GM04503 (cell line): ENCODE data around the gene SELENOT.
"Not testable (repeated sequence)": the region's sequence is repeated elsewhere in the genome, so short reads cannot be mapped to it uniquely, and the experiment has no call there.

ENCODE experiments used
- DNase-seq: peaks from one replicate; pipeline ENCODE4 v3.0.0-alpha.2; 2012; ENCODE audit warnings: low read depth

Gene SELENOT

DNA sequence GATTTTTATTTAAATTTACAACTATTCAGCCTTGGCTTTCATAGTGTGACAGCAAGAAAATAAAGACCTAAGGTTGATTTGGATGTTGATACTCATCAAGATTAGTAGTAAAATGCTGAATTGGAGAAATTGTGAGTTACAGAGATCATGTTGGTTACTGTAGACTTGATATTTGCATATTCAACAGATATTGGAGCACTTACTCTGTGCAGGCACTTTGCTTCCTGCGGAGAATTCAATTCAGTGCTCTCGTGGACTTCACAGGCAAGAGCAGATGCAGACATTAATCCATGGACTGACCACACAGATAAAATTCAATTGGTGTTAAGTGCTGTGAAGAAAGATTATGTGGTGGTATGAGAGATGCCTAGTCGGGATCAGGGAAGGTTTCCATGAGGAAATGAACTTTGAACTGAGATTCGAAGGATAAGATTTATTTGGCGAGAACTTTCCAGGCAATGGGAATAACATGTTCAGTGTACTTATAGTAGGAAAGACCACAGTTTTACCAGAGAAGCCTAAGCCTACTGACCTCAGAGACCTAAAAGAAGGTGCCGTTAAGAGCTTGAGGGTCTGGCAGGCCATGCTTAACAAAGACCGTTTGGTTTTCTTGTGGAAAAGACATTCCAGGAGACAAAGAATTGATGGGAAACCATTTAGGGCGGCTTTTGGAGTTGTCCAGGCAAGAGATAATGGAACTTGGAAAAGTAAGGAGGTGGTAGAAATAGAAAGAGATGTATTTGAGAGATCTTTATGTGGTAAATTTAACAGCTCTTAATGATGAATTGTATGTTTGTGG lies 4.3 kb downstream of the SELENOT start:
- no peak for DNase-seq

- no peak for DNase-seq
These were observed 6.9 kb downstream of the SELENOT start for GRCh38 chr3:150609988-150610387.

GRCh38 chr3:150610785-150611184 lies 7.7 kb downstream of the SELENOT start:
- DNase-seq = no peak

DNA sequence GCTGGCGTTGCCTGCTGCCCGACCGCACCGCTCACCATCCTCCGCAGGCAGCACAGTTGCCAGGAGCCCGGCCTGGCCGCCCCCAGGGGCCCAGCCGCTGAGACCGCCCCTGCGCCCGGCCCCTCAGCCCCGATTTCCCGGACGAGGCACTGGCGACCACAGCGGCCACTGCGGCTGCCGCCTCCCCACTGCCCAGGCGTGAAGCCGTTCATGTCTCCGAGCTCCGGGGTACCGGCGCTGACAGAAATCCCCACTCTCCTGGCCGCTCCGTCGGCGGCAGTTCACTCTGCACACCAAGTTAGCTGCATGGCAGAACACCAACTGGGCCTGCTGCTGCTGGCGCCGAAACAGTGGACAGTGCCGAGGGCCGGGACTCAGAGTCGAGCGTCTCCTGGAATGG lies 8.5 kb downstream of the SELENOT start:
- DNase-seq = no peak

- no peak for DNase-seq
These were observed 9.4 kb downstream of the SELENOT start for GRCh38 chr3:150612494-150612893.

GRCh38 chr3:150613034-150613433 lies 9.9 kb downstream of the SELENOT start:
- no peak for DNase-seq

DNA sequence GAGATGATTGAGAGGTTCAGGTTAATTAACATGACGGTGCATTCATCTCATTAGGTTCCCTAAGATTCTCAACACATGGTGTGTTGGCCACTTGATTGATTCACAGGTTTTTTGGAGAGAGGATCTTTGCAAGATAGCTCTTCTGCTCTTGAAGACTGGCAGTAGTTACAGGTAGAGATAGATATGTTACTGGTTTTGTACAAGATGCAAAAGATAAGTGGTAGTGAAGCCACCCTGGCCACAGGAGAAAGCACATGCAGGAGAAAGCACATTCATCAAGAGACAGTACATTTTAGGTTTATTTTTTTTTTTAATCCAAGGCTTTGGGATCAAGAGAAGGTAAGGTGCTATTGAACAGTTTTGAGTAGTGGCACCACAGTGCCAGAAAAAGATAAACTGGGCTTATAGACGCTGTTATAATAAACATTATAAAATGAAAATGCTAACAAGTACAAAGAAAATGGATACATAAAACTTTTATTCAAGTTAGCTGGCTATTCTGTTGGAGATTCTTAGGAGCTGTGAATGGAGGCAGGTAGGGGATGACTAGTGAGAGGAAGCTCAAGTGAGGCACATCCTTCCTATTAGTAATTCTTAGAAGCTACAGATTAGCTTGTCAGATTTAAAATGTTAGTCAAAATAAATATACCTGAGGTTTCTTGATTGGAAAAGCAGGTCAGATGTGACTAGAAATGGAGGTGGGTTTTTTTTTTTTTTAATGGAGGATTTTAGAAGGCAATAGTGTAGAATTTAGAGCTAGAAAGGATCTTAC lies 10.8 kb downstream of the SELENOT start:
- DNase-seq = no peak

- no peak for DNase-seq
These were observed 17.0 kb downstream of the SELENOT start for GRCh38 chr3:150620002-150620689.

GRCh38 chr3:150622955-150623354 lies 19.8 kb downstream of the SELENOT start:
- not testable (repeated sequence) for DNase-seq

GRCh38 chr3:150623945-150624344 lies 20.8 kb downstream of the SELENOT start:
- DNase-seq = no peak

DNA sequence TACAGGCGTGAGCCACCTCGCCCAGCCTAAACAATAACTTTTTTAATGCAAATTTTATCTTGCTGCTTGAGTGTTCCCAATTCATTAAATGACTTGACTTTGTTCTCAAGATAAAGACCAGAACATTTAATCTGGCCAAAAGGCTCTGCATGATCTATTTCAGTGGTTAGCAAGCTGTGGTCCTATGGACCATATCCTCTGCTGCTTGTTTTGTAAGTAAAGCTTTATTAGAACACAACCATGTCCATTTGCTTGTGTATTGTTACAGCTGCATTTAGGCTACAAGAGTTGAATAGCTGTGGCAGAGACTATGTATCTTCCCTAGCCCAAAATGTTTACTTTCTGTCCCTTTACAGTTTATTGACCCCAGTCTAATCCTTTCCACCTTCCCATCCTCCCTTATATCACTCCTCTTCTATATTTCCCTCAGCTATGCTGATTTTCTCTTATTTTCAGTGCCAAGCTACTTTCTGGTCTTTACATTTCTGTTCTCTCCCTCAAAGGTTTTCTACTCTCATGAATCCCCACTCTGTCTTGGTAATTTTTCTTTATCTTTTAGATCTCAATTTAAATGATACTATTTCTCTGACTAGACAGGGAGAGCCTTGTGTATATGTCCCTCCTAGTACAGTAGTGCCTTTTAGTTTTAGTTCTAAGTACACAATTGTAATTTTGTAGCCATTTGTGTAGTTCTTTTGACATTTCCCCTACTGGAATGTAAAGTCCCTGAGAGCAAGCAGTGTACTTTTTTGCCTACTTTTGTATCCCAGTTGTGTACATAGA lies 23.2 kb downstream of the SELENOT start:
- no peak for DNase-seq

GRCh38 chr3:150627557-150627956 lies 24.4 kb downstream of the SELENOT start:
- no peak for DNase-seq

GRCh38 chr3:150631515-150632221 lies 28.5 kb downstream of the SELENOT start:
- DNase-seq = no peak

DNA sequence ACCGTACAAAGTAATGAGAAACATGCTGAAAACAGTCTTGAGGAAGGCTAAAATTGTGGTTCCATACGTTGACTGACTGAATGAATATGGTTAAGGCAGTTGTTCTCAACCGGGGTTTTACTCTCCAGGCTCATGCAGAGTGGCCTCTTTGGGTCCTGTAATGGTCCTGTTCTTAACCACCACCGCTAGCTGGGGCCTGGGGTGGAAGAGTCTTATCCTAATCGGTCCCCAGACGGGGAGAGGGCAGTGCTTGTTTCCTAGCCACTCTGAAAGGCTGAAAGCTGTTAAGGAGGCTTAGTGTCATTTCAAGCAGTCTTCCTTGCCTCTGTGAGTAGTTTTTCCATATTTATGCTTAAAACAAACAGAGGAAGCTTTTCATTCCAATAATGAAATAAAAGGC lies 32.0 kb downstream of the SELENOT start:
- DNase-seq = no peak

- no peak for DNase-seq
These were observed 32.4 kb downstream of the SELENOT start for GRCh38 chr3:150635526-150635925.

DNA sequence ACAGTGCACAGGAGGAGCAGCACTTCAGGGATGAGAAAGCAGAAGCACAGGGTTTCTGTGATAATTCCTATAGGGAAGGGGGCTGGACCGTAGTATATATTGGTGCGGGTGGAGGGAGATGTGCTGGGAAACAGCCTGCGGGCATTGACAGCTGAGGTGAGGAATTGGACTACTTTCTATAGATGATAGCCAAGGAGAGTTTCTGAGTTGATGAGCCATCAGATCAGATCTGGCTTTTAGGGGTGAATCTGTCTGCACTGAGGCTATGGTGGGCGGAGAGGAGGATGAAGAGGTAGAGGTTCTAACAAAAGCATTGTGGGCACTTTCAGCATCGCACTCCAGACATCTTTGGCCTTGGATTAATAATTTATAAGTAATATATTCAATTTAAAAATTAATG lies 33.1 kb downstream of the SELENOT start:
- no peak for DNase-seq

DNA sequence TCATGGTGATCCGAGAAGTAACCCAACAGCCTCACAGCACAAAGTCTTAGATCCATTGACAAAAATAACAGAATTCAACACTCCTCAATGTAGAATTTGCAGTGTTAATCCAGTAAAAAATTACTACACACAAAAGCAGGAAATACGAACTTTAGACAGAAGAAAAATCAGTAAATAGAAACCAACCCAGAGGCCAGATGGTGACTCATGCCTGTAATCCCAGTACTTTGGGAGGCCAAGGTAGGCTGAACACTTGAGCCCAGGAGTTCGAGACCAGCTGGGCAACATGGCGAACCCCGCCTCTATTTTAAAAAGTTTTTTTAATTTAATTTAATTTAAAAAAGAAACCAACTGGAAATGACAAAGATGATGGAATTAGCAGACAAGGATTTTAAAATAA lies 36.1 kb downstream of the SELENOT start:
- DNase-seq = no peak

- no peak for DNase-seq
These were observed 37.1 kb downstream of the SELENOT start for GRCh38 chr3:150640256-150640655.

GRCh38 chr3:150653110-150653561 lies 50.0 kb downstream of the SELENOT start:
- DNase-seq = no peak

GRCh38 chr3:150656316-150656715 lies 53.2 kb downstream of the SELENOT start:
- no peak for DNase-seq
